ENCODE results near the gene MST1.

MST1 gene

DNA sequence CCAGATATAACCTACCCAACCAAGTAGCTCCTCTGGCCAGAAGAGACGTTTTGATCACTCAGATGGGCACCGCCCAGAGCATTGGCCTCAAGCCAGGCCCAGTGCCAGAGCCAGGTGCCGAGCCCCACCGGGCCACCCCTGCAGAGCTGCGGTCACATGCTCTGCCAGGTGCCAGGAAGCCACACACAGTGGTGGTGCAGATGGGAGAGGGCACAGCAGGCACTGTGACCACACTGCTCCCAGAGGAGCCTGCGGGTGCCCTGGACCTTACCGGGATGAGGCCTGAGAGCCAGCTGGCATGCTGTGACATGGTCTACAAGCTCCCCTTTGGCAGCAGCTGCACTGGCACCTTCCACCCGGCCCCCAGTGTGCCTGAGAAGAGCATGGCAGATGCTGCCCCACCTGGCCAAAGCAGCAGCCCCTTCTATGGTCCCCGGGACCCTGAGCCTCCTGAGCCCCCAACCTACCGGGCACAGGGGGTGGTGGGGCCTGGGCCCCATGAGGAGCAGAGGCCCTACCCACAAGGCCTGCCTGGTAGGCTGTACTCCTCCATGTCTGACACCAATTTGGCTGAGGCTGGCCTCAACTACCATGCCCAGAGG lies 34.2 kb downstream of the MST1 start:
- Histone ChIP-seq H3K9me3 (ENCODE audit: control insufficient read depth, insufficient read depth, low read length) (no peaks in the 10 kb centered on the region), H3K36me3 (ENCODE audit: insufficient read depth, low read length) (no peaks in the 10 kb centered on the region), H3K4me1 (ENCODE audit: insufficient read depth, low read length) (no peaks in the 10 kb centered on the region; the same call in 1 of the 2 replicates), H3K9ac (ENCODE audit: low read depth, low read length) (no peak overlapping the region)

DNA sequence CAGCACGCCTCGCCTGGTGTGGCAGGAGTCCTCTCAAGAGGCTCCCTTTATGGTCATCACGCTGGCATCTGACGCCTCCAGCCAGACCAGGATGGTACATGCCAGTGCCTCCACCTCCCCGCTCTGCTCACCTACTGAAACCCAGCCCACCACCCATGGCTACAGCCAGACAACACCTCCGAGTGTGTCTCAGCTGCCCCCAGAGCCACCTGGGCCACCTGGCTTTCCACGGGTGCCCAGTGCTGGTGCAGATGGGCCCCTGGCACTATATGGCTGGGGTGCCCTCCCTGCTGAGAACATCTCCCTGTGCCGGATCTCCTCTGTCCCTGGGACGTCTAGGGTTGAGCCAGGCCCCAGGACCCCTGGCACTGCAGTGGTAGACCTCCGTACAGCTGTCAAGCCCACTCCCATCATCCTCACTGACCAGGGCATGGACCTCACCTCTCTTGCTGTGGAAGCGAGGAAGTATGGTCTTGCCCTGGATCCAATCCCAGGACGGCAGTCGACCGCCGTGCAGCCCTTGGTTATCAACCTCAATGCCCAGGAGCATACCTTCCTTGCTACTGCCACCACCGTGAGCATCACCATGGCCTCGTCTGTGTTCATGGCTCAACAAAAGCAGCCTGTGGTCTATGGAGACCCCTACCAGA lies 35.0 kb downstream of the MST1 start:
- H3K36me3 ChIP-seq (ENCODE audit: insufficient read depth, low read length) = no peaks in the 10 kb centered on the region
- H3K9me3 ChIP-seq (ENCODE audit: control insufficient read depth, insufficient read depth, low read length) = no peaks in the 10 kb centered on the region
- no peak overlapping the region for H3K9ac ChIP-seq (ENCODE audit: low read depth, low read length)
- no peaks in the 10 kb centered on the region; the same call in 1 of the 2 replicates for H3K4me1 ChIP-seq (ENCODE audit: insufficient read depth, low read length)

DNA sequence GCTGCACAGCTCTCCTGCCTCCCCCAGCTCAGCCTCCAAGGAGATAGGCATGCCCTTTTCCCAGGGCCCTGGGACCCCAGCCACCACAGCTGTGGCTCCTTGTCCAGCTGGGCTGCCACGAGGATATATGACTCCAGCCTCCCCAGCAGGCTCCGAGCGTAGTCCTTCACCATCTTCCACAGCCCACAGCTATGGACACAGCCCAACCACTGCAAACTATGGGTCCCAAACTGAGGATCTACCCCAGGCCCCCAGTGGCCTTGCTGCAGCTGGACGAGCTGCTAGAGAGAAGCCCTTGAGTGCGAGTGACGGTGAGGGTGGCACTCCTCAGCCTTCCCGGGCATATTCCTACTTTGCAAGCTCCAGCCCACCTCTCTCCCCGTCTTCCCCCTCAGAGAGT lies 35.7 kb downstream of the MST1 start:
- no peaks in the 10 kb centered on the region for H3K9me3 ChIP-seq (ENCODE audit: control insufficient read depth, insufficient read depth, low read length)
- no peaks in the 10 kb centered on the region; the same call in 1 of the 2 replicates for H3K4me1 ChIP-seq (ENCODE audit: insufficient read depth, low read length)
- H3K9ac ChIP-seq (ENCODE audit: low read depth, low read length) = no peak overlapping the region
- no peaks in the 10 kb centered on the region for H3K36me3 ChIP-seq (ENCODE audit: insufficient read depth, low read length)

DNA sequence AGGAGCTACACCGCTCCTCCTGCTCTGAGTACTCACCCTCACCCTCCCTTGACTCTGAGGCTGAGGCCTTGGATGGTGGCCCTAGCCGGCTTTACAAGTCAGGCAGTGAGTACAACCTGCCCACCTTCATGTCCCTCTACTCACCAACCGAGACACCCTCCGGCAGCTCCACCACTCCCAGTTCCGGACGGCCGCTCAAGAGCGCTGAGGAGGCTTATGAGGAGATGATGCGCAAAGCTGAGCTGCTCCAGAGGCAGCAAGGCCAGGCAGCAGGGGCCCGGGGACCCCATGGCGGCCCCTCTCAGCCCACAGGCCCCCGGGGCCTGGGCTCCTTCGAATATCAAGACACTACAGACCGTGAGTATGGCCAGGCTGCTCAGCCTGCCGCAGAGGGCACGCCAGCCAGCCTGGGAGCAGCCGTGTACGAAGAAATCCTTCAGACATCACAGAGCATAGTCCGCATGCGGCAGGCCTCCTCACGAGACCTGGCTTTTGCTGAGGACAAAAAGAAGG lies 36.3 kb downstream of the MST1 start:
- no peak overlapping the region for H3K9ac ChIP-seq (ENCODE audit: low read depth, low read length)
- no peaks in the 10 kb centered on the region for H3K36me3 ChIP-seq (ENCODE audit: insufficient read depth, low read length)
- no peaks in the 10 kb centered on the region for H3K9me3 ChIP-seq (ENCODE audit: control insufficient read depth, insufficient read depth, low read length)
- no peaks in the 10 kb centered on the region; the same call in 1 of the 2 replicates for H3K4me1 ChIP-seq (ENCODE audit: insufficient read depth, low read length)

DNA sequence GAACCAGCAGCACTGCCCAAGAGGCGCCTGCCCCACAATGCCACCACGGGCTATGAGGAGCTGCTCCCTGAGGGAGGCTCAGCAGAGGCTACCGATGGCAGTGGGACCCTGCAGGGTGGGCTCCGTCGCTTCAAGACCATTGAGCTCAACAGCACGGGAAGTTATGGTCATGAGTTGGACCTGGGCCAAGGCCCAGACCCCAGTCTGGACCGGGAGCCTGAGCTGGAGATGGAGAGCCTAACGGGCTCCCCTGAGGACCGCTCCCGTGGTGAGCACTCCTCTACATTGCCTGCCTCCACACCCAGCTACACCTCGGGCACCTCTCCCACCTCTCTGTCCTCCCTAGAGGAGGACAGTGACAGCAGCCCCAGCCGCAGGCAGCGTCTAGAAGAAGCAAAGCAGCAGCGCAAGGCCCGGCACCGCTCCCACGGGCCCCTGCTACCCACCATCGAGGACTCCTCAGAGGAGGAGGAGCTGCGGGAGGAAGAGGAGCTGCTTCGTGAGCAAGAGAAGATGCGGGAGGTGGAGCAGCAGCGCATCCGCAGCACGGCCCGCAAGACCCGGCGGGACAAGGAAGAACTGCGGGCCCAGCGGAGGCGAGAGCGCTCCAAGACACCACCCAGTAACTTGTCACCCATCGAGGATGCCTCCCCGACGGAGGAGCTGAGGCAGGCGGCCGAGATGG lies 36.9 kb downstream of the MST1 start:
- no peak overlapping the region for H3K9ac ChIP-seq (ENCODE audit: low read depth, low read length)
- no peaks in the 10 kb centered on the region for H3K36me3 ChIP-seq (ENCODE audit: insufficient read depth, low read length)
- H3K4me1 ChIP-seq (ENCODE audit: insufficient read depth, low read length) = peaks cover 5% of the 10 kb centered on the region; the same call in 1 of the 2 replicates
- H3K9me3 ChIP-seq (ENCODE audit: control insufficient read depth, insufficient read depth, low read length) = no peaks in the 10 kb centered on the region

DNA sequence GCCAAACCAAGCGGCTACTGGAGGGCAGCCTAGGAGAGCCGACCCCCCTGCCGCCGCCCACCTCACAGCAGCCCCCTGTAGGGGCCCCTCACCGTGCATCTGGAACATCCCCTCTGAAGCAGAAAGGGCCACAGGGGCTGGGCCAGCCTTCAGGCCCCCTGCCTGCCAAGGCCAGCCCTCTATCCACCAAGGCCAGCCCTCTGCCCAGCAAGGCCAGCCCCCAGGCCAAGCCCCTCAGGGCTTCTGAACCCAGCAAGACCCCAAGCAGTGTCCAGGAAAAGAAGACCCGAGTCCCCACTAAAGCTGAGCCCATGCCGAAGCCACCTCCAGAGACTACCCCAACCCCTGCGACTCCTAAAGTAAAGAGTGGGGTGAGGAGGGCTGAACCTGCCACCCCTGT lies 38.6 kb downstream of the MST1 start:
- Histone ChIP-seq H3K9me3 (ENCODE audit: control insufficient read depth, insufficient read depth, low read length) (no peaks in the 10 kb centered on the region), H3K9ac (ENCODE audit: low read depth, low read length) (no peak overlapping the region), H3K4me1 (ENCODE audit: insufficient read depth, low read length) (peaks cover 6% of the 10 kb centered on the region; the same call in 1 of the 2 replicates), H3K36me3 (ENCODE audit: insufficient read depth, low read length) (no peaks in the 10 kb centered on the region)

DNA sequence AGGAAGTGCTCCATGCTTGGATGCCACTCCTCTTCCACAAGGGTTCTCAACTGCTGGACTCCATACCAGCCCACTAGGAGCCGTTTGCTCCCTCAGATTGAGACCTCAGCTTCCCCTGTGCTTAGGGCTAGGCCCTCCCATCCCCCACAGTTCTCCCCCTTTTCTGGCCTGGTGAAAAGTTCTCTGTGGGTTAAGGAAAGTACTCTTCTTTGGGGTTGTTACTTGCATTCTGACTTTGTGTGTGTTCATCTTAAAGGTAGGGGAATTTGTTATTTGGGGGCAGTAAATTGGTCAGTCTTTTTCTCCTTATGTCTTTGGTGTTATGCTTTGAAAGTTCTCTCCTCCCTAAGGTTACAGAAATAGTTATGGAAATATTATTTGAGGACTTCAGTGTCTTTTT lies 39.1 kb downstream of the MST1 start:
- peaks cover 6% of the 10 kb centered on the region; the same call in 1 of the 2 replicates for H3K4me1 ChIP-seq (ENCODE audit: insufficient read depth, low read length)
- no peaks in the 10 kb centered on the region for H3K36me3 ChIP-seq (ENCODE audit: insufficient read depth, low read length)
- no peak overlapping the region for H3K9ac ChIP-seq (ENCODE audit: low read depth, low read length)
- no peaks in the 10 kb centered on the region for H3K9me3 ChIP-seq (ENCODE audit: control insufficient read depth, insufficient read depth, low read length)

DNA sequence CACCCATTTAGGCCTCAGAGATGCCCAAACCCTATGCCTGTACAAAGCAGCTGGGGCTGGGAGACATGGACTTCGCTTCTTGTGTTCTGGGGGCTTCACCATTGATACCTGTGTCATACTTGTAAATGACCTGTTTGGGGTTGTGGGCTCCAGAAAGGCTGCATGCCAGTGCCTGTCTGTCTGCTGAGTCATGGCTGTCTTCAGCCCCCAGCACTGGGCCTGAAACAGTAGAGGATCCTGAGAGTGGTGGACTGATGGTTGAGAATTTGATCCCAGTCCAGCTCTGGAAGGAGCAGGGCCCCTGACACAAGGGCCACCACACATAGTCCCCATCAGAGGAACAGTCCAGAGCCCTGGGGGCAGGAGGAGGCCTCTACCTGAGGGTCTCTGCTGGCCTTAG lies 39.7 kb downstream of the MST1 start:
- Histone ChIP-seq H3K4me1 (ENCODE audit: insufficient read depth, low read length) (peaks cover 6% of the 10 kb centered on the region; the same call in 1 of the 2 replicates), H3K9me3 (ENCODE audit: control insufficient read depth, insufficient read depth, low read length) (no peaks in the 10 kb centered on the region), H3K36me3 (ENCODE audit: insufficient read depth, low read length) (no peaks in the 10 kb centered on the region), H3K9ac (ENCODE audit: low read depth, low read length) (no peak overlapping the region)

DNA sequence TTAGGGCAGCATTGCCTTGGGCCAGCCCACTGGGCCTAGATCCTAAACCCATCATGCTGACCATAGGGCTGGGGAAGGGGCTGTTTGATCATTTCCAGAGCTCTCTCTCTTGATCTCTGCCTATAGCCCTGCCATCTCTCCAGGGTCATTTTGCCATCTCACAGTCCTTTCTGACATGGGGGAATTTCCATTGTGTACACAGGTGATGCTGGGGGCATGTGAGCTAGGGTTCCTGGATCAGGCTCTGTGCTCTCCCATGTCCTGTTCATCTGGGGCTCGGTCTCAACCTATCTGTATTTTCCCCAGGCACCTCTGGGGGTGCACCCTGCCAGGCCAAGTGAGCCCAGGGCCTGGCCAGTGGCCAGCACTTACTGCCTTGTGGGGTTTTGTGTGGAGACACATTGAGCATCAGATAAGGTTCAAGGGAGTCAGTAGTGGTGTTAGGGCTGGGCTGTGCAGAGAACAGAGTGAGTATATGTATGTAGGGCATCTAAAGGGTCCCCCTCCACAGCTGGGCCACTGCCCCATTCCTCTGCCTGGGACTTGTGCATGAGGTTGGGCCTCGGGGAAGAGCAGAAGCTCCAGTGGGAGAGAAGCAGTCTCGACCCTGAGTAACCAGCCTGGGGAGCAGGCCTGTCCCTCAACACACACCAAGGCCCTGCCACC lies 40.8 kb downstream of the MST1 start:
- H3K9ac ChIP-seq (ENCODE audit: low read depth, low read length) = no peak overlapping the region
- H3K9me3 ChIP-seq (ENCODE audit: control insufficient read depth, insufficient read depth, low read length) = no peaks in the 10 kb centered on the region
- no peaks in the 10 kb centered on the region for H3K36me3 ChIP-seq (ENCODE audit: insufficient read depth, low read length)
- peaks cover 6% of the 10 kb centered on the region; the same call in 1 of the 2 replicates for H3K4me1 ChIP-seq (ENCODE audit: insufficient read depth, low read length)

DNA sequence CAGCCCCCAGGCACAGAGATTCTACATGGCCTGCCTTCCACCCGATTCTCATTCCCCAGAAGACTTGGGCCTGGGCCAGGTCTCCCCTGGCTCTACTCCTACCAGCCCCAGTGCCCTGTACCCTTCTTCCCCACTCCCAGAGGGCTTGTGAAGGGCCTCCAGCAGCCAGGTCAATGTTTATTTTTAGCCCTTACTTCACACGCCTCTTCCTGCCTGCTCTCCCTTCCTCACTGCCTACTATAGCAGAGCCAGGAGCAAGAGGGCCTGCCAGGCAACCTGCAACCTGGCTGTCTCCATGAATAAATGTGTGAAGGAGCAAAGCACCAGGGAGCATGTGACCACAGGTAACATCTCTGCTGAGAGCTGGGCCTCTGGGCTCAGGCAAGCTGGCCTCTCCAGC lies 41.5 kb downstream of the MST1 start:
- H3K9ac ChIP-seq (ENCODE audit: low read depth, low read length) = no peak overlapping the region
- H3K9me3 ChIP-seq (ENCODE audit: control insufficient read depth, insufficient read depth, low read length) = no peaks in the 10 kb centered on the region
- H3K4me1 ChIP-seq (ENCODE audit: insufficient read depth, low read length) = peaks cover 6% of the 10 kb centered on the region; the same call in 1 of the 2 replicates
- H3K36me3 ChIP-seq (ENCODE audit: insufficient read depth, low read length) = no peaks in the 10 kb centered on the region

DNA sequence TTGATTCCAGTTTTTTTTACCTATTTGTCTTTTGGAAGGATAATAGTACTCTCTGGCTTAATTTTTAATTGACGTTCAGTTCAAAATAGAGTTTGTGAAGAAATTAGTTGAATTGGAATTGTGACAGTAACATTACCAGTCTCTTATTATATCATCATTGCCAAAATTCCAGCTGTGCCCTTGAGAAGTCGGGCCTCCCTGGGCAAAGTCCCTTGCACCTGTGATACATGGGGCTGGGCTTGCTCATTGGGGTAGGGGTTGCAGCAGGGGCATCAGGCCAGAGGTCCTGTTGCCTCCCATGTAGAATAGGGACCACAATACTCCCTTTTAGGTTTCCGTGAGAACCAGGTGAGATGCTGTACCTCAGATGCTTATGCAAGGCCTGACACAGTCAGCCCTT lies 43.0 kb downstream of the MST1 start:
- peaks cover 6% of the 10 kb centered on the region; the same call in 1 of the 2 replicates for H3K4me1 ChIP-seq (ENCODE audit: insufficient read depth, low read length)
- H3K9ac ChIP-seq (ENCODE audit: low read depth, low read length) = no peak overlapping the region
- H3K9me3 ChIP-seq (ENCODE audit: control insufficient read depth, insufficient read depth, low read length) = no peaks in the 10 kb centered on the region
- H3K36me3 ChIP-seq (ENCODE audit: insufficient read depth, low read length) = no peaks in the 10 kb centered on the region

DNA sequence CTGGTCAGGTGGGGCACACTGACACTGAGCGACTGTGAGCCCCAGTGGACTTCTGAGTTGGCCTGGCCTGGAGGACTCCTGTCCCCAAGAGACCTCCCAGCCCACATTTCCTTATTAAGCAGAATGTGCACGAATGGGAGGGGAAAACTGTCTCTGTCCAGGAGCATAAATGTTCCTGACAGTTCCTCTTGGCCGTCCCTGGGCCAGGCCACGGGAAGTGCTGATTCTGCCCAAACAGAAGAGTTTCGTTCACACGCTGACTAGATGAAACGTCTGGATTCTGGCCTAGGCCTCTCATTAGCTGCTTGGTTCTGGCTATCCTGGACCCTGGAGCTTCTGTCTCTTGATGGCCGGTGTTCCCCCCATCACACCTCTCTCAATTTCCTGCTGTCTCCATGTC lies 44.6 kb downstream of the MST1 start:
- peaks cover 6% of the 10 kb centered on the region; the same call in 1 of the 2 replicates for H3K4me1 ChIP-seq (ENCODE audit: insufficient read depth, low read length)
- no peaks in the 10 kb centered on the region for H3K36me3 ChIP-seq (ENCODE audit: insufficient read depth, low read length)
- H3K9ac ChIP-seq (ENCODE audit: low read depth, low read length) = no peak overlapping the region
- H3K9me3 ChIP-seq (ENCODE audit: control insufficient read depth, insufficient read depth, low read length) = no peaks in the 10 kb centered on the region

DNA sequence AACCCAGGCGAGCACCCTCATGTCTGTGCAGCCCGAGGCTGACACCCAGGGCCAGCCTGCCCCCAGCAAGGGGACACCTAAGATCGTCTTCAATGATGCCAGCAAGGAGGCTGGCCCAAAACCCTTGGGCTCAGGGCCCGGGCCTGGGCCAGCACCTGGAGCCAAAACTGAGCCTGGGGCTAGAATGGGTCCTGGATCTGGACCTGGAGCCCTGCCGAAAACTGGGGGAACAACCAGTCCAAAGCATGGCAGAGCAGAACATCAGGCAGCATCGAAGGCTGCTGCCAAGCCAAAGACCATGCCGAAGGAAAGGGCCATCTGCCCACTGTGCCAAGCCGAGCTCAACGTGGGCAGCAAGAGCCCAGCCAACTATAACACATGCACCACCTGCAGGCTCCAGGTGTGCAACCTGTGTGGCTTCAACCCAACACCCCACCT lies 46.5 kb downstream of the MST1 start:
- Histone ChIP-seq H3K9ac (ENCODE audit: low read depth, low read length) (no peak overlapping the region), H3K9me3 (ENCODE audit: control insufficient read depth, insufficient read depth, low read length) (no peaks in the 10 kb centered on the region), H3K4me1 (ENCODE audit: insufficient read depth, low read length) (peaks cover 10% of the 10 kb centered on the region; the same call in 1 of the 2 replicates), H3K36me3 (ENCODE audit: insufficient read depth, low read length) (no peaks in the 10 kb centered on the region)
